HL-60/S4 treated with phorbol 12-myristate 13-acetate at 8.2 ng/mL for 4 days and 3 days (cell line): ENCODE measurements around the gene TRIO.

Experiments
- in situ Hi-C: fragments of 300-500 bp; cut with MboI; formaldehyde crosslinking; loops from 2 replicates; pipeline ENCODE4 v1.15.0; 2022; ENCODE audit warnings: low sequenced_read_pairs

Gene TRIO

GRCh38 chr5:14145435-14146334 is 2.5 kb downstream of the TRIO start:
- in situ Hi-C loops = no loop called here

- in situ Hi-C loops = no loop called here
These were observed 3.6 kb downstream of the TRIO start for GRCh38 chr5:14146725-14147124.

GRCh38 chr5:14147210-14147609 is 4.1 kb downstream of the TRIO start:
- in situ Hi-C loops = no loop called here

GRCh38 chr5:14148483-14148882 is 5.3 kb downstream of the TRIO start:
- in situ Hi-C loops = no loop called here

DNA sequence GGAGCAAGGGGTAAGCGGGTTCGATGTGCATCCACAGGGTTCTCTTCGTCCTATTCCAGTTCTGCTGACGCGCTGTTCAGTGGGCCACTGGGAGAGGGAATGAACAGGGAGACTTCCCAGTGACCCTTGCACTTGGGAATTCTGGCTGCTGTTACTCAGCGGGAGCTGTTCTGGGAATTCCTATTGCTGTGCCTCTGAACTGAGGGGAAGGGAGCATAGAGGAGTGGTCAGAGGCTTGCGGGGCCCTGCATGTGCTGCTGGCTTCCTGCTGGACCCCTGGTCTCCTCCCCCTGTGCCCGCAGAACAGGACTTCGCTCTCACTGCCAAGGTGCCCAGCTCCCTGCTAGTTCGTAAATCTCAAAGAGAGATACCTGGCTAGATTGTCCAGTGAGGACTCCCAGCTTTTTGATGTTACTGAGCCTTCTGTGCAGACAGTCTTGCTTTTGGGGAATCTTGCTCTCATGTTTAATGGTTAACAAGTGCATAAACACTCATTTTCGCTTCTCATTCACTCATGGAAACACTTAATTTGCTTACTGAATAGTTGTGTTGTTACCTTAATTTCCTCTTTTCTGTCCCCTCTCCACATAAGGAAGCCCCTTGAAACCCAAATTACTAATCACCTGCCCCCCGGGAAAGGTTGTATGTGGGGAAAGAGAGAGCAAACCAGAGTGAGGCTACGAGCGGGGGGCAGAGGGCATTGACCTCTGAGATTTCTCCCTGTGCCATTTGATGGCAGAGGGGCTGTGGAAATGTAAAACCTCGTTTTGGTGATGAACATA is 5.9 kb downstream of the TRIO start:
- in situ Hi-C loops = no loop called here

DNA sequence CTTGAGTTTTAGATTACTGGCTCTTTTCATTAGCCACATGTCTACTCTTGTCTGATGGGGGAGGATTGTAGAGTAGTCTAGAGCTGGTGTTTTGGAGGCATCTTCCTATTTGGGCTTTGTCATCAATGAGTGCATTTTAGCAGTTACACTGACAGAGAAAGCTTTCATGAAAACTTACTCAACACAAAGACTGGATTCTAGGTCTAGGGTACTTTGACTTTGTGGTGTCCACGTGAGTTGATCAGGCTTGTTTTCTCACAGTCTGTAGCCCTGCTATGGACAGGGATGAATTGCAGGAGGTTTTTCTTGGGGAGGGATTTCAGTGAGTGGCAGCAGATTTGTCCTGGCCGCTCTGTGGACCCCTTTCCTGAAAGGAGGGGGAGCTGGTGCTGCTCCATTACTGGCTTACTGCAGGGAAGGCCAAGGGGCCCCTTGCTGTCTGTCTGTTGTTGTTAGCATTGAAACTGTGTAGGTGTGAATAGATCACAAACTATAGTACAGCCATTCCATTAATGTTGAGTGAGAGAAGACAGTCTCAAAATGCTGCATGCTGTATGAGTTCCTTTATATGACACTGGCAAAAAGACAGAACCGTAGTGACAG is 6.6 kb downstream of the TRIO start:
- in situ Hi-C loops = no loop called here

DNA sequence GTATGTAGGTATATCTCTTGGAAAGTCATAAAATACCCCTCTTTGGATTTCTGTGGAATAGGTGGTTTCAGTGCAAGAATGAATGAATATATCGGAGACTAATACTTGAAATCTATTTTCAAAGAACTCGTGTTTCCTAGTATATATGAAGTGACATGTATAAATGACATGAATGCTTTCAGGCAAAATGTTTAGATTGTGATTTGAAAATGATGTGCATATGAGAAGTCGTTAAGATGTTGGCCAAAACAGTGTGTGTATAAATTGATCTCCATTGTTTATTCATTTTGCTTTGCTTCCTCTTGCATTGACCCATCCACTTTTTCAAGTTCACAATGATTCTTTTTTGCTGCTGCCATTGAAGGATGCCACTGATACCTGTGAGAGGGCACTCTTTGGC is 8.3 kb downstream of the TRIO start:
- in situ Hi-C loops = no loop called here

DNA sequence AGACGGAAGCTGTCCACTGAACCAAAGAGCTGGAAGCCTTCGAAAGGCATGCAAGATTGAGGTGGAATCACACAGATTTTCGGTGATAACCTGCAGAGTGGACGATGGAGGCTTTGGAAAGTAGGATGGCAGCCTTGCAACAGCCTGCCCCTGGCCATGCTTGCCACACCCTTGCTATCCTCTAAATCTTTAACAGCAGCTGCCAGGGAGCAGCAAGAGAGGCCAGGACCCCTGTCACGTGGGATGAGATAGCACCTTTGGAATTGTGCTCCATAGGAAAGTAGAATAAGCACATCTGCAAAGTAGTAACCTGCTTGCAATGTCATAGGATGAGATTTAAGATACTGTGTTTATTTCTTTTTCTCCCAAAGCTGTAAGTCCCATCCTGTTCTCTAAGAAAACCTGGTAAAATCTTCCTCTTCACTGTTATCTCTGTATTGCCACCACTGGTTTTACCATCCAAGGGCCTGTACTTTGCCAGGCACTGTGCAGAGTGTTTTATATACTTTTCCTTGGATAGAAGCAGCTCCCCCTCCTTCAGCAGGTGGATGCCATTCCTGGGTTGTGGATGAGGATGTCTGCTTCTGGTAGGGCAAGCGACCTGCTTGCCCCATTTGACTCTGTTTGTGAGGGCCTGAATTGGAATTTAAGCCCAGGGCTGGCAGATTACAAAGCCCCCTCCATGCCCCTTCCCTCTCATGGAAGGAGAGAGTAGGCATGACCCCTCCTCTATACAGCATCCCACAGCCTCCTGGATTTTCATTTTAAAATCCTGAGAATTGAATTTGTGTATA is 10.1 kb downstream of the TRIO start:
- in situ Hi-C loops = no loop called here

DNA sequence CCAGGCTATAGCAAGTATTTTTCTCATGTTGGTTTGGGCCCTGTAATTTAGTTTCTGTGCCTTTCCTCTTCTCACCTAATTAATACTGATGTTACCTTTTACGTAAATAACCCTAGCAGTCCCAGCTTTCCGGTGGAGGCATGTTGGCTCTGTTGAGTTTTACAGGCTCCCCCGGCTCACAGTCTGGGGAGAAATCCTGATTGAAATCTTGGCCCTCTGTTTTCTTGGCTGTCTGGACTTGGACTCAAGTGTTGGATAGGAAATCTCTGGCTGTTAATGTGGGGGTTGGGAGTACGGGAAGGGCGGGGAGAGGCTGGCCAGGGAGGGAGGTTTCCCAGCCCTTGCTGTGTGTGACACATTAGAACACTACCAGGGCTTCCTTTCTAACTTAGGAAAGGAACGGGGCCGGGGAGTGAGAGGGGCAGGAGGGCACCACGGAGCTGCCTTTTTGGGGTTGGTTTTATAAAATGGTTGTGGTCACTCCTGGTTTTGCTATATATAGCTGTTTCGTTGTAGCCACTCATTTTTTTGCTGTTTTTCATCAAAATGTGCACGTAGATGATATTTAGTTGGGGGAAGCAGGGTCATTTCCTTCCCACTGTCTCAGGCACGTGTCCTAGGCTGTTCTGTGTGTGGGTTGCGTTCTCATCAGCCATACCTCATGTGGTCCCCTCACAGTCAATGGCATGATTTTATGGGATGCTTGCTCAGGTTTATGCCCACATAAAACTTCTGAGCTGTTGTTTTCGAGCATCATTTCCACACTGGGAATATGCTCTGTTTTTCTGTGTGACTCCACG is 11.0 kb downstream of the TRIO start:
- in situ Hi-C loops = no loop called here

- in situ Hi-C loops = no loop called here
These were observed 11.9 kb downstream of the TRIO start for GRCh38 chr5:14155075-14155474.

GRCh38 chr5:14155739-14156138 is 12.6 kb downstream of the TRIO start:
- in situ Hi-C loops = no loop called here

GRCh38 chr5:14156290-14156649 is 13.1 kb downstream of the TRIO start:
- in situ Hi-C loops = no loop called here

DNA sequence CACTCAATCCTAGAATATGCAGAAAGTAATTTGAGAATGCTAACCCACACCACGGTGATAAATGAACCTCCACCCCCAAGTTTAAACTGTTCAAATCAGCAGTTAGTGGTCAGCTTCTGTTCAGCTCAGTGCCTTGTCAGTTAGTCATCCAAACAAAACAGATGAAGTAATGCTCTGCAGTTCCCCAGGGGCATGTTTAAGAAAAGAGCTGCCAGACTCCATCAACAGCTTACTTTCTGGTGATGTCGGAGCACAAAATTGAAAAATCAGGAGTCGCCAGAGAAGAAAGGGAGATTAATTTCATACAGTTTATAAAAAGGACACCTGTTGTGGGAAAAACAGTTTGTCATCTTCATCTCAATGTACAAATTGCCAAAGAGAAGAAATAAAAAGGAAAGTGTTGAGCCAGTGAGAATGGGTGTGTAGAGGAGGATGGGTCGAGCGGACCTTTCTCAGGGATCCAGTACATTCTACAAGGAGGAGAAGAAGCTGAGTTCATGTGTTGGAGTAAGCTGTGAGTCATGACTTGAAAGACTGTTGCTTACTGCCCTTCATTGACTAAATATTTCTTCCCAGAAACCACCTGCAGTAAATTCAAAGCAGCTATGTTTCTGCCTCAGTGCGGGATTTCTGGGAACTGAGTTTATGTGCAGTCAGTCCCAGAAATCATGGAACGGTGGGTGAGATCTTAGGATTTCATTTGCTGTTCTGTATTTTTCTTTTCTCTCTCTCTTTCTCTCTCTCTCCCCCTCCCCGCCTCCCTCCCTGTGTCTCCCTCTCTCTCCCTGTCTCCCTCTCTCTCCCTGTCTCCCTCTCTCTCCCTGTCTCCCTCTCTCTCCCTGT is 13.7 kb downstream of the TRIO start:
- in situ Hi-C loops = no loop called here

DNA sequence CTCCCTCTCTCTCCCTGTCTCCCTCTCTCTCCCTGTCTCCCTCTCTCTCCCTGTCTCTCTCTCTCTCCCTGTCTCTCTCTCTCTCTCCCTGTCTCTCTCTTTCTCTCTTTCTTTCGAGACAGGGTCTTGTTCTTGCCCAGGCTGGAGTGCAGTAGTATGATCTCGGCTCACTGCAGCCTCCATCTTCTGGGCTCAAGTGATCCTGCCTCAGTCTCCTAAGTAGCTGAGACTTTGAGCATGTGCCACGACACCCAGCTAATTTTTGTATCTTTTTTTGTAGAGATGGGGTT is 14.3 kb downstream of the TRIO start:
- in situ Hi-C loops = no loop called here

GRCh38 chr5:14158890-14159666 is 15.9 kb downstream of the TRIO start:
- in situ Hi-C loops = no loop called here

DNA sequence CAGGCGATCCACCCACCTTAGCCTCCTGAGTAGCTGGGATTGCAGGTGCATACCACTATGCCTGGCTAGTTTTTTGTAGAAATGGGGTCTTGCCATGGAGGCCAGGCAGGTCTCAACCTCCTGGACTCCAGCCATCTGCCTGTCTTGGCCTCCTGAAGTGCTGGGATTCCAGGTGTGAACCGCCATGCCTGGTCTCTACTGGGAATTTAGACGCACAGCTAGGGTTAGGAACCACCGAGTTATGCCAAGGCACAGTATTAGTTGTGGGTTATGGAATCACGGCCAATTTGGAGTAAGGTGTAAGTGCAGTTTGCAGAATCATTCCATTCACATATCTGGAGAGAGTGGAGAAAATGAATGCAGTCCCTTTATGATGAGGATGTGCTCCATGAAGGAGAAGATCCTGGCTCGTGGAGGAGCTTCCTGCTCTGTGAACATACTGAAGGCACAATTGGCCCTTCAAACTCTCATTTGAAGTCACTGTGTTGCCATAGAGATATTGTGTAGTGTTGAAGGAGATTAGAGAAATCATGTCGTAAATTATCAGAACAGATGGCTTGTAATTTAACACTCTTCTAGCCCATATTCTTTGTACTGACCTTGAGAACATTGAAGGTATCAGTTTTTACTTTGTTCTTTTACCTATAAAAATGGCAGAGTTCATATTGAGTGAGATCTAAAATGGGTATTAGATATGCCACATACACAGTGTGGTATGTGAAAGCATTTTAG is 18.8 kb downstream of the TRIO start:
- in situ Hi-C loops = no loop called here

GRCh38 chr5:14164164-14165163 is 21.3 kb downstream of the TRIO start:
- in situ Hi-C loops = no loop called here
